K562 (cell line): ENCODE measurements around the gene ARPC4. TPM values are rescaled to one million over a fixed set of nuclear protein-coding genes. Genes with fewer than 3 reads are reported as not detected.

Experiments used
- ARHGAP35 ChIP-seq: fragments of 450-650 bp; IDR thresholded peaks from 2 replicates; pipeline ENCODE4 v1.6.1; 2018; ENCODE audit not compliant: partially characterized antibody
- CBX1 ChIP-seq: sonication (generic); IDR thresholded peaks from 2 replicates; pipeline ENCODE4 v1.6.1; 2016; ENCODE audit warnings: antibody characterized with exemption, low read depth, mild to moderate bottlenecking
- DLX4 ChIP-seq: fragments of 250-450 bp; sonication (Bioruptor Pico); IDR thresholded peaks from 2 replicates; pipeline ENCODE4 v1.6.1; 2021; ENCODE audit warnings: mild to moderate bottlenecking
- DPF2 ChIP-seq: fragments of 450-650 bp; IDR thresholded peaks from 2 replicates; pipeline ENCODE4 v1.6.1; 2016
- ETV1 ChIP-seq: fragments of 450-650 bp; conservative IDR thresholded peaks from 2 replicates; pipeline ENCODE4 v1.6.1; 2016; ENCODE audit warnings: missing genetic modification characterization, control low read depth, low read depth, missing compliant biosample characterization
- GTF3C2 ChIP-seq: IDR thresholded peaks from 3 replicates; pipeline ENCODE4 v1.6.1; 2011; ENCODE audit warnings: borderline replicate concordance, mild to moderate bottlenecking, moderate library complexity; ENCODE audit not compliant: insufficient read length; ENCODE audit errors: extremely low read depth
- MCM3 ChIP-seq: fragments of 450-650 bp; IDR thresholded peaks from 2 replicates; pipeline ENCODE4 v1.6.1; 2016
- NUFIP1 ChIP-seq: fragments of 450-650 bp; IDR thresholded peaks from 2 replicates; pipeline ENCODE4 v1.6.1; 2018; ENCODE audit not compliant: partially characterized antibody
- PCBP1 ChIP-seq: fragments of 200-400 bp; formaldehyde crosslinking; IDR thresholded peaks from 2 replicates; pipeline ENCODE4 v1.6.1; 2018; ENCODE audit warnings: mild to moderate bottlenecking, low read depth, low read length; ENCODE audit not compliant: poor library complexity, severe bottlenecking
- PHF8 ChIP-seq: fragments of 200-600 bp; sonication (generic); IDR thresholded peaks from 2 replicates; pipeline ENCODE4 v1.6.1; 2012; ENCODE audit warnings: mixed run types, mild to moderate bottlenecking, inconsistent platforms, low read length, moderate library complexity, borderline replicate concordance
- PML ChIP-seq: IDR thresholded peaks from 2 replicates; pipeline ENCODE4 v1.6.1; 2012; ENCODE audit warnings: low read length, inconsistent platforms
- RB1 ChIP-seq: fragments of 450-650 bp; IDR thresholded peaks from 2 replicates; pipeline ENCODE4 v1.6.1; 2017; ENCODE audit warnings: low read depth, mild to moderate bottlenecking
- SRSF3 ChIP-seq: fragments of 200-400 bp; formaldehyde crosslinking; IDR thresholded peaks from 2 replicates; pipeline ENCODE4 v1.6.1; 2016; ENCODE audit warnings: mild to moderate bottlenecking, low read length, moderate library complexity; ENCODE audit not compliant: insufficient read depth
- TCF7L2 ChIP-seq: fragments of 150-350 bp; IDR thresholded peaks from 2 replicates; pipeline ENCODE4 v1.6.1; 2016; ENCODE audit warnings: low read depth, mild to moderate bottlenecking, low read length, moderate library complexity
- TCFL5 ChIP-seq: fragments of 250-450 bp; sonication (Bioruptor Pico); conservative IDR thresholded peaks from 2 replicates; pipeline ENCODE4 v1.6.1; 2021; ENCODE audit warnings: mild to moderate bottlenecking, moderate library complexity, matching md5 sums
- TOE1 ChIP-seq, 2 experiments: fragments of 450-650 bp in 1 of 2; sonication (generic) in 1 of 2; formaldehyde crosslinking in 1 of 2; IDR thresholded peaks; 2 replicates each; pipeline versions ENCODE4 v1.7.1 to v1.8.0; 2016 to 2022; ENCODE audit warnings: borderline replicate concordance in 2 of 2, mild to moderate bottlenecking in 2 of 2, antibody characterized with exemption in 1 of 2, inconsistent platforms in 1 of 2, low read depth in 1 of 2, missing genetic modification reagents in 1 of 2, moderate library complexity in 1 of 2
- ZBTB17 ChIP-seq: fragments of 450-650 bp; formaldehyde crosslinking; IDR thresholded peaks from 2 replicates; pipeline ENCODE4 v1.4.0; 2020; ENCODE audit warnings: mild to moderate bottlenecking
- ZBTB9 ChIP-seq: fragments of 450-650 bp; formaldehyde crosslinking; IDR thresholded peaks from 2 replicates; pipeline ENCODE4 v1.4.0; 2020; ENCODE audit warnings: mild to moderate bottlenecking, moderate library complexity
- ZC3H4 ChIP-seq: sonication (generic); formaldehyde crosslinking; IDR thresholded peaks from 2 replicates; pipeline ENCODE4 v1.9.0; 2021; ENCODE audit warnings: missing genetic modification reagents, borderline replicate concordance
- ZNF23 ChIP-seq: fragments of 250-450 bp; sonication (Bioruptor Pico); IDR thresholded peaks from 2 replicates; pipeline ENCODE4 v1.4.0; 2020; ENCODE audit warnings: mild to moderate bottlenecking
- ZNF436 ChIP-seq: fragments of 250-450, 450-650 bp; sonication (Bioruptor Pico); formaldehyde crosslinking; IDR thresholded peaks from 2 replicates; pipeline ENCODE4 v1.7.0; 2020; ENCODE audit warnings: mild to moderate bottlenecking
- ZNF764 ChIP-seq: fragments of 250-450 bp; sonication (Bioruptor Pico); IDR thresholded peaks from 2 replicates; pipeline ENCODE4 v1.4.0; 2020; ENCODE audit warnings: low read depth, mild to moderate bottlenecking, moderate library complexity
- polyA plus RNA-seq, 8 experiments: library from polyadenylated mRNA; depleted of rRNA in 4 of 8; stranded (reverse) in 5 of 8; unstranded in 3 of 8; fragments of >200 nt; fragmentation: Nextera tagmentation in 2 of 8; fragmentation: Illumina TruSeq in 1 of 8; extraction: Ambion mirVana in 2 of 8; extraction: Trizol in 1 of 8; gene quantifications; 2 replicates each; pipeline versions ENCODE4 v1.2.1 to v1.2.3, GENCODE V29; 2011 to 2014; ENCODE audit warnings: inconsistent platforms in 1 of 8, missing spikeins in 1 of 8
- total RNA-seq, 7 experiments: library from RNA; depleted of rRNA in 6 of 7; stranded (reverse); fragments of >200 nt in 6 of 7; fragmentation: Illumina TruSeq in 2 of 7; extraction: Trizol in 2 of 7; gene quantifications; 2 replicates each; pipeline versions ENCODE4 v1.2.1 to v1.2.3, GENCODE V29; 2011 to 2021; ENCODE audit warnings: low replicate concordance in 1 of 7
- TF ChIP-seq, protein P1 (sequence below): fragments of 250-450 bp; sonication (Bioruptor Pico); IDR thresholded peaks from 2 replicates; pipeline ENCODE4 v1.5.0; 2021

The ARPC4 gene
- total and polyA plus RNA-seq, 9 of the 15 experiments (the other 6 are each of a cell fraction or from before 2014, with no cell fraction given) = 20.1 to 153 (median 119) TPM

DNA sequence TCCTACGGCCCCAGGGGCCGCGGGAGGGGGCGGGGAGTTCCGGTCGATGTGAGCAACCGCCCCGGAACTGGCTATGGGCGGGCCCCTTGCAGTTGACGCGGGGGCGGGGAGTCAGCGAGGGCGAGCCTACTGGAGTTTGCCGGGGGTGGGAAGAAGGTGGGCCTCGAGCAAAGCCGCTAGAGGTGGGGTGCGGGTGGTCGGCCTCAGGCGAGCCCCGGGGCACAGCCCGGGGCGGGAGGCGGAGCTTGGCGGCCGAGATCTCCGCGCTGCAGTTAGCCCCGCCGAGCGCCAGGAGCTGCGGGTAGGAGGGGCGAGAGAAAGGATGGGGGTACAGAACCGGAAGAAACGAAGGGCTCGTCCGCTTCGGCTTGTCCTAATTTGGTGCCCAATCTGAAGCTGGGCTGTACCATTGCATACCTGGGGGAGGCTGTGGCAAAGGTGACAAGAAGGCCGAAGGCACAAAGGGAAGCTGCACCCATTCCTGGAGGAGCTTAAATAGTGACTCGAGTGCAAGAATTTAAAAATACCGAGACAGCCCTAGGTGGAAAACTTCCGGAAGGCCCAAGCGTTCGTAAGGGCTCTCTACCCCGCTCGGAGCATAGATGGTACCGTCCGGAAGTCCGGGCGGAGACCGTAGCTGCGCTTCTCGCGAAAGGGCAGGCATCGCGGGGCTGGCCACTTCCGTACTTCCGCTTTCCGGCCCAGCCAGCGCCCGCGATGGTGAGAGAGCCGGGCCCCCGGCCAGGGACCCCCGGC is at the start of gene ARPC4, which contains the start of gene TADA3 (continued):
- TF ChIP-seq DPF2 (no peak; the same call in 1 of the 2 replicates), ZC3H4 (CRISPR knock-in tag) (no peak), TOE1 (IDR thresholded peaks at IDR 0.05; ENCODE audit: borderline replicate concordance) (peak; percentile 96), TOE1 (CRISPR knock-in tag; IDR thresholded peaks at IDR 0.05; ENCODE audit: borderline replicate concordance, low read depth) (no peak), NUFIP1 (peak; percentile 92), ETV1 (tag) (peak; percentile 97), SRSF3 (0 out of 2 replicates have a peak, but pooled peaks have one; percentile 52), CBX1 (no peak), ZBTB9 (CRISPR knock-in tag) (peak; percentile 82; the same call in 1 of the 2 replicates), PML (peak; percentile 47), PHF8 (peak; percentile 93), ZNF436 (0 out of 2 replicates have a peak, but pooled peaks have one; percentile 3), ZBTB17 (CRISPR knock-in tag) (peak; percentile 38; the same call in 1 of the 2 replicates), ZNF764 (CRISPR knock-in tag) (no peak), TCFL5 (CRISPR knock-in tag) (0 out of 2 replicates have a peak, but pooled peaks have one; percentile 47), GTF3C2 (no peak), RB1 (peak; percentile 39), MCM3 (no peak), DLX4 (CRISPR knock-in tag) (no peak), PCBP1 (peak; percentile 58), ZNF23 (CRISPR knock-in tag) (no peak), TCF7L2 (peak; percentile 95), ARHGAP35 (peak; percentile 86)
- TF ChIP-seq, protein P1, sequence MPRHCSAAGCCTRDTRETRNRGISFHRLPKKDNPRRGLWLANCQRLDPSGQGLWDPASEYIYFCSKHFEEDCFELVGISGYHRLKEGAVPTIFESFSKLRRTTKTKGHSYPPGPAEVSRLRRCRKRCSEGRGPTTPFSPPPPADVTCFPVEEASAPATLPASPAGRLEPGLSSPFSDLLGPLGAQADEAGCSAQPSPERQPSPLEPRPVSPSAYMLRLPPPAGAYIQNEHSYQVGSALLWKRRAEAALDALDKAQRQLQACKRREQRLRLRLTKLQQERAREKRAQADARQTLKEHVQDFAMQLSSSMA (CRISPR knock-in tag) = no peak
